Measurements from ENCODE around the gene ADA.

DNA sequence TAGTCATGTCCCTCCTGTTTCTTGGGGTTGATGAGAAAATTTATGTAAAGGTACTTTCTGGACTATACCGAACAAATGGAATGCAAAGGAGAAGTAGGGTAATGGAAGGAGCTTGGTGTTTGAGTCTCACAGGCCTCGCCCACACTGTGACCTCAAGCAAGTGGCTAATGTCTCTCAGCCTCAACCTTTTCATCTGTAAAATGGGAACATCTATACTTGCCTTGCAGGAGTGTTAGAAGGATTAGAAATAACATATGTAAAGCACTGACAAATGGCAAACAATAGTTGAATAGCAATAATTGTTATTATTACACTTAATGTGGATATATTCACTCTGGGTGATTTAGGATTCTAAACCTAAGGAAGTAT is 78.0 kb downstream of the ADA start:
- TF ChIP-seq CHD2 (IDR thresholded peaks at IDR 0.05; ENCODE audit: low read length, partially characterized antibody) (no peak), YY1 (IDR thresholded peaks at IDR 0.05; ENCODE audit: low read depth) (no peak)
- TF ChIP-seq, protein P1, sequence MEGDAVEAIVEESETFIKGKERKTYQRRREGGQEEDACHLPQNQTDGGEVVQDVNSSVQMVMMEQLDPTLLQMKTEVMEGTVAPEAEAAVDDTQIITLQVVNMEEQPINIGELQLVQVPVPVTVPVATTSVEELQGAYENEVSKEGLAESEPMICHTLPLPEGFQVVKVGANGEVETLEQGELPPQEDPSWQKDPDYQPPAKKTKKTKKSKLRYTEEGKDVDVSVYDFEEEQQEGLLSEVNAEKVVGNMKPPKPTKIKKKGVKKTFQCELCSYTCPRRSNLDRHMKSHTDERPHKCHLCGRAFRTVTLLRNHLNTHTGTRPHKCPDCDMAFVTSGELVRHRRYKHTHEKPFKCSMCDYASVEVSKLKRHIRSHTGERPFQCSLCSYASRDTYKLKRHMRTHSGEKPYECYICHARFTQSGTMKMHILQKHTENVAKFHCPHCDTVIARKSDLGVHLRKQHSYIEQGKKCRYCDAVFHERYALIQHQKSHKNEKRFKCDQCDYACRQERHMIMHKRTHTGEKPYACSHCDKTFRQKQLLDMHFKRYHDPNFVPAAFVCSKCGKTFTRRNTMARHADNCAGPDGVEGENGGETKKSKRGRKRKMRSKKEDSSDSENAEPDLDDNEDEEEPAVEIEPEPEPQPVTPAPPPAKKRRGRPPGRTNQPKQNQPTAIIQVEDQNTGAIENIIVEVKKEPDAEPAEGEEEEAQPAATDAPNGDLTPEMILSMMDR (IDR thresholded peaks at IDR 0.05) = no peak

All from SK-N-SH (cell line).